Osteoblast (primary cell): ENCODE measurements around the gene CRYBB3. TPM values are rescaled to one million over a fixed set of nuclear protein-coding genes. Genes with fewer than 3 reads are reported as not detected.

Source experiments
- DNase-seq: peaks from one replicate; pipeline ENCODE4 v3.0.0; 2011; ENCODE audit warnings: low spot score, mixed read lengths; ENCODE audit not compliant: insufficient read length; ENCODE audit errors: missing footprints
- H2AFZ ChIP-seq: 2 replicates; pipeline ENCODE4 v1.6.0; 2011; ENCODE audit warnings: mild to moderate bottlenecking, low read length
- H3K27ac ChIP-seq: 2 replicates; pipeline ENCODE4 v1.5.1; 2011; ENCODE audit warnings: mild to moderate bottlenecking, low read depth, low read length, moderate library complexity
- H3K27me3 ChIP-seq: 2 replicates; pipeline ENCODE4 v1.6.0; 2012; ENCODE audit warnings: mild to moderate bottlenecking, control low read depth, inconsistent platforms, low read length, moderate library complexity; ENCODE audit not compliant: insufficient read depth
- H3K36me3 ChIP-seq: 2 replicates; pipeline ENCODE4 v1.5.1; 2011; ENCODE audit warnings: mild to moderate bottlenecking, low read length, control low read depth, moderate library complexity; ENCODE audit not compliant: insufficient read depth
- H3K4me1 ChIP-seq: 2 replicates; pipeline ENCODE4 v1.5.1; 2011; ENCODE audit warnings: mild to moderate bottlenecking, low read length, control low read depth, moderate library complexity; ENCODE audit not compliant: insufficient read depth
- H3K4me2 ChIP-seq: 2 replicates; pipeline ENCODE4 v1.6.0; 2011; ENCODE audit warnings: mild to moderate bottlenecking, low read length; ENCODE audit not compliant: insufficient read depth
- H3K4me3 ChIP-seq: fragments of 200-600 bp; sonication (generic); 3 replicates; pipeline ENCODE4 v1.5.1; 2012; ENCODE audit warnings: mild to moderate bottlenecking, low read length, inconsistent platforms; ENCODE audit not compliant: insufficient read depth
- H3K79me2 ChIP-seq: 2 replicates; pipeline ENCODE4 v1.6.0; 2012; ENCODE audit warnings: mild to moderate bottlenecking, low read length, control low read depth, inconsistent platforms; ENCODE audit not compliant: insufficient read depth
- H3K9me3 ChIP-seq: 2 replicates; pipeline ENCODE4 v1.5.1; 2011; ENCODE audit warnings: low read depth, low read length, control low read depth
- H4K20me1 ChIP-seq: 2 replicates; pipeline ENCODE4 v1.6.0; 2012; ENCODE audit warnings: mild to moderate bottlenecking, low read length, control low read depth; ENCODE audit not compliant: insufficient read depth
- CTCF ChIP-seq: IDR thresholded peaks from 2 replicates; pipeline ENCODE4 v1.5.1; 2011; ENCODE audit warnings: mild to moderate bottlenecking, low read depth, low read length, moderate library complexity; ENCODE audit errors: extremely low read depth
- total RNA-seq: library from RNA; depleted of rRNA; stranded (reverse); fragments of >200 nt; gene quantifications from 2 replicates; pipeline ENCODE4 v1.2.3, GENCODE V29; 2012

The CRYBB3 gene
- total RNA-seq, 1 donor, result not detected

GRCh38 chr22:25167082-25167481 lies 32.6 kb upstream of the CRYBB3 start:
- Histone ChIP-seq H2AFZ (no peak overlapping the region), H3K9me3 (no peaks in the 10 kb centered on the region), H3K4me3 (no peak overlapping the region)

GRCh38 chr22:25167834-25168601 lies 31.6 kb upstream of the CRYBB3 start:
- Histone ChIP-seq H3K4me1 (peaks cover 3% of the 10 kb centered on the region), H3K36me3 (no peaks in the 10 kb centered on the region), H2AFZ (no peak overlapping the region), H3K27ac (no peak overlapping the region), H3K4me2 (no peak overlapping the region), H4K20me1 (peaks cover 11% of the 10 kb centered on the region), H3K9me3 (no peaks in the 10 kb centered on the region), H3K4me3 (no peak overlapping the region), H3K27me3 (no peaks in the 10 kb centered on the region), H3K79me2 (no peaks in the 10 kb centered on the region)
- no peak for TF ChIP-seq CTCF
- no peak for DNase-seq

More at GRCh38 chr22:25167082-25167481, 32.6 kb upstream of the CRYBB3 start:
- no peaks in the 10 kb centered on the region for H3K36me3 ChIP-seq
- peaks cover 11% of the 10 kb centered on the region for H4K20me1 ChIP-seq
- DNase-seq, result no peak
- H3K4me1 ChIP-seq, result peaks cover 3% of the 10 kb centered on the region
- no peaks in the 10 kb centered on the region for H3K27me3 ChIP-seq
- H3K79me2 ChIP-seq, result no peaks in the 10 kb centered on the region
- H3K4me2 ChIP-seq, result no peak overlapping the region
- TF ChIP-seq CTCF, result no peak
- no peak overlapping the region for H3K27ac ChIP-seq

GRCh38 chr22:25169278-25170031 lies 30.2 kb upstream of the CRYBB3 start:
- Histone ChIP-seq H2AFZ (no peak overlapping the region), H3K79me2 (no peaks in the 10 kb centered on the region), H3K27me3 (no peaks in the 10 kb centered on the region), H4K20me1 (peaks cover 9% of the 10 kb centered on the region), H3K4me3 (no peak overlapping the region), H3K9me3 (no peaks in the 10 kb centered on the region), H3K27ac (no peak overlapping the region), H3K4me1 (peaks cover 3% of the 10 kb centered on the region), H3K4me2 (no peak overlapping the region), H3K36me3 (peaks cover under 1% of the 10 kb centered on the region)
- no peak for DNase-seq
- TF ChIP-seq CTCF, result no peak

- no peak overlapping the region for H3K4me2 ChIP-seq
- H3K27me3 ChIP-seq, result no peaks in the 10 kb centered on the region
- H3K79me2 ChIP-seq, result no peaks in the 10 kb centered on the region
- no peak overlapping the region for H3K27ac ChIP-seq
- no peak overlapping the region for H2AFZ ChIP-seq
- peaks cover 9% of the 10 kb centered on the region for H4K20me1 ChIP-seq
- H3K9me3 ChIP-seq, result no peaks in the 10 kb centered on the region
- DNase-seq, result no peak
- H3K4me1 ChIP-seq, result no peaks in the 10 kb centered on the region
- H3K4me3 ChIP-seq, result no peak overlapping the region
- peaks cover 5% of the 10 kb centered on the region for H3K36me3 ChIP-seq
- no peak for TF ChIP-seq CTCF
These were observed 29.2 kb upstream of the CRYBB3 start for GRCh38 chr22:25170426-25170980.
